Neural crest cell (in vitro differentiated cells): ENCODE results near the gene TTLL11. TPM values are rescaled to one million over a fixed set of nuclear protein-coding genes. Genes with fewer than 3 reads are reported as not detected.
"Not testable (repeated sequence)": the region's sequence is repeated elsewhere in the genome, so short reads cannot be mapped to it uniquely, and the experiment has no call there.

ENCODE experiments used
- DNase-seq: peaks from one replicate; pipeline ENCODE4 v3.0.0; 2021; ENCODE audit warnings: low read depth, mixed read lengths, low spot score
- H3K27ac Mint-ChIP-seq: one replicate; pipeline ENCODE4 v1.8.0; 2021; ENCODE audit warnings: mild to moderate bottlenecking, mixed read lengths; ENCODE audit not compliant: unreplicated experiment
- H3K27me3 Mint-ChIP-seq: 2 replicates; pipeline ENCODE4 v1.8.0; 2021; ENCODE audit warnings: low read depth, mild to moderate bottlenecking, mixed read lengths
- H3K36me3 Mint-ChIP-seq: 2 replicates; pipeline ENCODE4 v1.8.0; 2021; ENCODE audit warnings: low read depth, mild to moderate bottlenecking, mixed read lengths
- H3K4me1 Mint-ChIP-seq: 2 replicates; pipeline ENCODE4 v1.8.0; 2021; ENCODE audit warnings: mixed read lengths
- H3K4me3 Mint-ChIP-seq: one replicate; pipeline ENCODE4 v1.8.0; 2021; ENCODE audit warnings: mild to moderate bottlenecking, mixed read lengths
- H3K9me3 Mint-ChIP-seq: 2 replicates; pipeline ENCODE4 v1.8.0; 2021; ENCODE audit warnings: mixed read lengths
- CTCF ChIP-seq: fragments of 200-600 bp; sonication (generic); conservative IDR thresholded peaks from 2 replicates; pipeline ENCODE4 v1.5.0; 2021; ENCODE audit warnings: antibody characterized with exemption, mild to moderate bottlenecking
- total RNA-seq: library from RNA; stranded (reverse); gene quantifications from 2 replicates; pipeline ENCODE4 v1.2.1, GENCODE V29; 2021

TTLL11 gene
- total RNA-seq, 1 donor from 2014 or later, result 9.1 TPM

GRCh38 chr9:121984726-121985402 is 108.2 kb downstream of the TTLL11 start:
- peaks cover 10% of the 10 kb centered on the region for H3K9me3 Mint-ChIP-seq
- H3K27ac Mint-ChIP-seq, result no peak overlapping the region

GRCh38 chr9:121983736-121984135 is 109.4 kb downstream of the TTLL11 start:
- TF ChIP-seq CTCF, result no peak
- Mint-ChIP-seq H3K36me3 (peaks cover 5% of the 10 kb centered on the region), H3K27me3 (no peaks in the 10 kb centered on the region), H3K27ac (no peak overlapping the region), H3K4me3 (no peak overlapping the region), H3K9me3 (peaks cover 10% of the 10 kb centered on the region), H3K4me1 (no peaks in the 10 kb centered on the region)
- no peak for DNase-seq

More at GRCh38 chr9:121984726-121985402, 108.2 kb downstream of the TTLL11 start:
- no peak for DNase-seq
- Mint-ChIP-seq H3K36me3 (peaks cover 5% of the 10 kb centered on the region), H3K4me3 (no peak overlapping the region), H3K27me3 (no peaks in the 10 kb centered on the region), H3K4me1 (no peaks in the 10 kb centered on the region)
- no peak for TF ChIP-seq CTCF

GRCh38 chr9:121981118-121981883 is 111.8 kb downstream of the TTLL11 start:
- no peaks in the 10 kb centered on the region for H3K4me1 Mint-ChIP-seq
- no peaks in the 10 kb centered on the region for H3K27me3 Mint-ChIP-seq
- no peak for TF ChIP-seq CTCF
- H3K27ac Mint-ChIP-seq, result no peak overlapping the region
- peaks cover 10% of the 10 kb centered on the region for H3K9me3 Mint-ChIP-seq
- no peak overlapping the region for H3K4me3 Mint-ChIP-seq
- peaks cover 5% of the 10 kb centered on the region for H3K36me3 Mint-ChIP-seq
- no peak for DNase-seq

- H3K4me1 Mint-ChIP-seq, H3K27ac Mint-ChIP-seq, H3K36me3 Mint-ChIP-seq, DNase-seq, H3K4me3 Mint-ChIP-seq, H3K9me3 Mint-ChIP-seq, H3K27me3 Mint-ChIP-seq: not testable (repeated sequence)
Observed at GRCh38 chr9:121980665-121981064, 112.4 kb downstream of the TTLL11 start.

- H3K36me3 Mint-ChIP-seq, result peaks cover 5% of the 10 kb centered on the region
- no peaks in the 10 kb centered on the region for H3K4me1 Mint-ChIP-seq
- peaks cover 10% of the 10 kb centered on the region for H3K9me3 Mint-ChIP-seq
- no peak overlapping the region for H3K27ac Mint-ChIP-seq
- DNase-seq, result no peak
- TF ChIP-seq CTCF, result no peak
- no peak overlapping the region for H3K4me3 Mint-ChIP-seq
- no peaks in the 10 kb centered on the region for H3K27me3 Mint-ChIP-seq
Observed at GRCh38 chr9:121979736-121980135, 113.4 kb downstream of the TTLL11 start.

- H3K4me1 Mint-ChIP-seq, result no peaks in the 10 kb centered on the region
- no peaks in the 10 kb centered on the region for H3K27me3 Mint-ChIP-seq
- no peak overlapping the region for H3K27ac Mint-ChIP-seq
- H3K9me3 Mint-ChIP-seq, result peaks cover 7% of the 10 kb centered on the region
- peaks cover 7% of the 10 kb centered on the region for H3K36me3 Mint-ChIP-seq
- DNase-seq, result no peak
- no peak for TF ChIP-seq CTCF
- no peak overlapping the region for H3K4me3 Mint-ChIP-seq
Observed at GRCh38 chr9:121976751-121977150, 116.4 kb downstream of the TTLL11 start.
